Measurements from ENCODE around the gene COL4A2.
"Not testable (repeated sequence)": the region's sequence is repeated elsewhere in the genome, so short reads cannot be mapped to it uniquely, and the experiment has no call there.

COL4A2 gene

DNA sequence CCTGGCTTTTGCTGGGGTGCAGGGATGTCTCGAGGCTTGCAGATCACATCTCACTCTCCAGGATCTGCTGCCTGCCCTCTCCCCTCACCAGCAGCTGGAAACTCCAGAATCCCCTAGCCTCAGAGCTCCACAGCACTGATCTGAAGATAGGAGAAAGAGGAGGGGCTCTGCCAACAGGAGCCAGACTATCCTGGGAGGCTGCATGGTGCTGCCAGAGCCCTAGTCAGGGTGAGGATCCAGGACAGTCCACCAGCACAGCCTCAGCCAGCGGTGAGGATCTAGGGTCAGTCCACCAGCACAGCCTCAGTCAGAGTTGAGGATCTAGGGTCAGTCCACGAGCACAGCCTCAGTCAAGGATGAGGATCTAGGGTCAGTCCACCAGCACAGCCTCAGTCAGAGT is 189.2 kb downstream of the COL4A2 start:
- Mint-ChIP-seq H3K27me3 (no peaks in the 10 kb centered on the region), H3K4me1 (no peaks in the 10 kb centered on the region), H3K9me3 (peaks cover 3% of the 10 kb centered on the region), H3K36me3 (peaks cover 5% of the 10 kb centered on the region), H3K4me3 (no peak overlapping the region), H3K27ac (no peak overlapping the region)
- ATAC-seq: no peak

DNA sequence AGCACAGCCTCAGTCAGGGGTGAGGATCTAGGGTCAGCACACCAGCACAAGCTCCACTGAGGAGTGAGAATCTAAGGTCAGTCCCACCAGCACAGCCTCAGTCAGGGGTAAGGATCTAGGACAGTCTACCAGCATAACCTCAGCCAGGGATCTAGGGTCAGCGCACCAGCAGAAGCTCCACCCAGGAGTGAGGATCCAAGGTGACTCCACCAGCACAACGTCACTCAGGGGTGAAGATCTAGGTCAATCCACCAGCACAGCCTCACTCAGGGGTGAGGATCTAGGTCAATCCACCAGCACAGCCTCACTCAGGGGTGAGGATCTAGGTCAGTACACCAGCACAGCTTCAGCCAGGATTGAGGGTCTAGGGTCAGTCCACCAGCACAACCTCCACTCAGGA is 189.9 kb downstream of the COL4A2 start:
- peaks cover 3% of the 10 kb centered on the region for H3K9me3 Mint-ChIP-seq
- no peaks in the 10 kb centered on the region for H3K27me3 Mint-ChIP-seq
- H3K36me3 Mint-ChIP-seq: peaks cover 5% of the 10 kb centered on the region
- no peaks in the 10 kb centered on the region for H3K4me1 Mint-ChIP-seq
- no peak for ATAC-seq
- H3K27ac Mint-ChIP-seq: no peak overlapping the region
- H3K4me3 Mint-ChIP-seq: no peak overlapping the region

DNA sequence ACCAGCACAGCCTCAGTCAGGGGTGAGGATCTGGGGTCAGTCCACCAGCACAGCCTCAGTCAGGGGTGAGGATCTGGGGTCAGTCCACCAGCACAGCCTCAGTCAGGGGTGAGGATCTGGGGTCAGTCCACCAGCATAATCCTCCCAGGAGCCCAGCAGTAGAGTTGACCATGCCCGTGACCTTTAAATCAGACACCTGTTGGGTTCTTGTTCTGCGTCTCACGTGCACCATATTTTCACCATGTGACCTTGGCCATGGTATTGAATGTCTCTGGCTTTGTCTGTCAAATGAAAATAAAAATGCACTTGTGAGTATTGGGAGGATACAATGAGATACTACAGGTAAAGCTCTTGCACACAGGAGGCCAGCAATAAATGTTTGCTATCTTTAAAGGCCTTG is 190.8 kb downstream of the COL4A2 start:
- not testable (repeated sequence) for H3K27me3 Mint-ChIP-seq, ATAC-seq, H3K9me3 Mint-ChIP-seq, H3K36me3 Mint-ChIP-seq, H3K27ac Mint-ChIP-seq, H3K4me1 Mint-ChIP-seq, H3K4me3 Mint-ChIP-seq

DNA sequence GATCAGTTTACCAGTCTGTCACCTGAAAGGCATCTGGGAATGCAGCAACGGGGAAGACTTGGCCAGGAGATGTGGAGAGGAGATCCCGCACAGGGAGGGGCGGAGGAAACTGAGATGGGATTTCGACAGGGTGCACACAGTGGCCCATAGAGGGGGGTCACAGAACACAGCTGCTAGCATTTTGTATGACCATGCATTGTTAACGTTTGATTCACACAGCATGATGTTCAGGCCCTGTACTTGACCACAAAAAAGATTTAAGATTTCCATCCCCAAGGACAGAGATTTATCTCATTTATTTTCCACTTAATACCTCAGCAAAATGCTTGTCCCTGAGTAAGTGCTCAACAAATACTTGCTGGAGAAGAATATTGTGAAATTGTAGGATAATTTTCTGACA is 191.2 kb downstream of the COL4A2 start:
- Mint-ChIP-seq H3K4me1 (no peaks in the 10 kb centered on the region), H3K27me3 (no peaks in the 10 kb centered on the region), H3K4me3 (no peak overlapping the region), H3K36me3 (peaks cover 5% of the 10 kb centered on the region), H3K27ac (no peak overlapping the region), H3K9me3 (peaks cover 3% of the 10 kb centered on the region)
- ATAC-seq: no peak

DNA sequence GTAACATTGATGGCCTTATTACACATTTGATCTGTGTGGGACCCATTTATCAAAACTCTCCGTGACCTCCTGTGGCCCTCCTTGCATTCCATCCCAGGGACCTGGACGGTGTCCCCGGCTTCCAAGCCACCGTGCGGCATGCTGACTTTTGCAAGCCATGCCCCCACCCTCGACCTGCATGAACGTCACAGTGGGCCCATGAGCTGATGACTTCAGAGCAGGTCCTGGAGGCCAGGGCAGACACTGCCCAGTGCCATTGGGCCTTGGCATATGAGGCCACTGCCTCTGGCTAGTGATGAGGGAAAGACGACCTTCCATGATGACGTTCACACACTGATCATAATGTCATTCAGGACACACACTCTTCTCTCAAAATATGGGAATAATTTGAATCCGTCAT is 191.7 kb downstream of the COL4A2 start:
- Mint-ChIP-seq H3K4me3 (no peak overlapping the region), H3K9me3 (peaks cover 3% of the 10 kb centered on the region), H3K4me1 (no peaks in the 10 kb centered on the region), H3K27me3 (no peaks in the 10 kb centered on the region), H3K27ac (no peak overlapping the region), H3K36me3 (peaks cover 5% of the 10 kb centered on the region)
- ATAC-seq: no peak

DNA sequence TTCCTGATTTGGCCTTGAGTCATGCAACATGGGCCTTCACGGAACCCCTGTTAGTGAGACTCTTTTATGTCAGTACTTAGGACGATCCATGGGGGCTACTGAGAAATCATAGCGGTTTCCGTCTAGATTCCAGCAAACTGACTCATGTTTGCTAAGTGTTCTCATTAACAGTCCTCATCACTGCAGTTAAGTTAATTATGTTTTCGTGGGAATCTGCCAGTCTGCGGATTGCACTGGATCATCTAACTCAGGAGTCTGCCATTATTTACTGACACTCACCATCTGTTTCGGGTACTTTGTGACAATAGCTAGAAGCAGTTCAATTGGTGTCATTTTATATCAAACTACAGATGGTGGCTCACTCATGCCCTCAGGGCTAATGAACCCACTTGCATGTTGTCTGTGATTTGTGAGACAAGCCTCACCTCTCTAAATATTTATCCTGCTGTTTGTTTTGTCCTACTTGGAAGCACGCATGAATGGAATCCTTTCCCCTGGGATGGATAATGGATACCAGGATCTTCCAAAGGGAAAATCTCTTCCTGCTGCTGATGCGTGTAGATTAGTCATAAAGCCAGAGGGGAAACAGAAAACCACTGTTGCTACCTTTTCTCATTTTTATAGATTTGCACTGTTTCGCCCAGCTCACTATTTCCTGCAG is 192.7 kb downstream of the COL4A2 start:
- H3K27me3 Mint-ChIP-seq: no peaks in the 10 kb centered on the region

DNA sequence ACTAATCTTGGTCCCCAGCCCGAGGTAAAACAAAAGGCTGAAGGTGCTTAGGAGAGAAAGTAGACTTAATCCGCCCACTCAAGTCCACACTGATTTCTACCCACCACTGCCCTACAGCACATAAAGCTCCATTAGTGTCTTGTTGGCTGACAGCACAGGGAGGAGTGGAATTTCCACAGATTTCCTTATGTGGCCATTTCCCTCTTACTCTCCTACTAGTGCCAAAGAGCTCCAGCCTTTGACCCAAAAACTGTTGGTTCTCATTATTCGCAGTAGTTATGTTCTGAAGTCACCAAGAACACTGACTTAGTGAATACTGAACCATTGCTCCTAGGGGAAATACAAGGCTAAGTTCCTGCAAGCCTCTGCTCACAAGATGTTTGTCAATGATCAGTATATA is 193.3 kb downstream of the COL4A2 start:
- Mint-ChIP-seq H3K36me3 (peaks cover 5% of the 10 kb centered on the region), H3K27ac (no peak overlapping the region), H3K4me1 (no peaks in the 10 kb centered on the region), H3K27me3 (peaks cover 5% of the 10 kb centered on the region), H3K4me3 (no peak overlapping the region), H3K9me3 (peaks cover 3% of the 10 kb centered on the region)
- no peak for ATAC-seq

More for the DNA sequence above, 192.7 kb downstream of the COL4A2 start:
- Mint-ChIP-seq H3K36me3 (peaks cover 5% of the 10 kb centered on the region), H3K27ac (no peak overlapping the region), H3K4me1 (no peaks in the 10 kb centered on the region), H3K9me3 (peaks cover 3% of the 10 kb centered on the region), H3K4me3 (no peak overlapping the region)
- no peak for ATAC-seq

DNA sequence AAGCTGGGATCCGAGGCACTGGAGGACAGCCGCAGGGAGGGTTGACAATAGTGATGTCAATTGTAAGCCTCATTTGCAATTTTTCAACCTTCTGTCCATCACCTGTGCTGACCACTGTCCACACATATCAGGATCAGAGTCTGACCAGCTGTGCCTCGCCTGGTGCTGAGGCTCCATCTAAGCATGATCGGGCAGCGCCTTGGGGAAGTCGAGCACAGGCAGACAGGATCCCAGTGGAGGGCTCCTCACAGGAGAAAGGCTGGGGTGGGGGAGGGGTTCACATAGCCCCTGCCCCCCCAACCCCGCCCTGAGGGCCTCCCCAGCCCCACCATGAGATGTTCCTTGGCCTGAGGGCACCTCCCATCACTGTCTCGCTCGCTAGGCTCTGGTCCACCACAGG is 194.1 kb downstream of the COL4A2 start:
- H3K9me3 Mint-ChIP-seq: peaks cover 3% of the 10 kb centered on the region
- H3K36me3 Mint-ChIP-seq: peaks cover 5% of the 10 kb centered on the region
- no peak for ATAC-seq
- no peaks in the 10 kb centered on the region for H3K4me1 Mint-ChIP-seq
- peaks cover 14% of the 10 kb centered on the region for H3K27me3 Mint-ChIP-seq
- H3K27ac Mint-ChIP-seq: no peak overlapping the region
- no peak overlapping the region for H3K4me3 Mint-ChIP-seq

DNA sequence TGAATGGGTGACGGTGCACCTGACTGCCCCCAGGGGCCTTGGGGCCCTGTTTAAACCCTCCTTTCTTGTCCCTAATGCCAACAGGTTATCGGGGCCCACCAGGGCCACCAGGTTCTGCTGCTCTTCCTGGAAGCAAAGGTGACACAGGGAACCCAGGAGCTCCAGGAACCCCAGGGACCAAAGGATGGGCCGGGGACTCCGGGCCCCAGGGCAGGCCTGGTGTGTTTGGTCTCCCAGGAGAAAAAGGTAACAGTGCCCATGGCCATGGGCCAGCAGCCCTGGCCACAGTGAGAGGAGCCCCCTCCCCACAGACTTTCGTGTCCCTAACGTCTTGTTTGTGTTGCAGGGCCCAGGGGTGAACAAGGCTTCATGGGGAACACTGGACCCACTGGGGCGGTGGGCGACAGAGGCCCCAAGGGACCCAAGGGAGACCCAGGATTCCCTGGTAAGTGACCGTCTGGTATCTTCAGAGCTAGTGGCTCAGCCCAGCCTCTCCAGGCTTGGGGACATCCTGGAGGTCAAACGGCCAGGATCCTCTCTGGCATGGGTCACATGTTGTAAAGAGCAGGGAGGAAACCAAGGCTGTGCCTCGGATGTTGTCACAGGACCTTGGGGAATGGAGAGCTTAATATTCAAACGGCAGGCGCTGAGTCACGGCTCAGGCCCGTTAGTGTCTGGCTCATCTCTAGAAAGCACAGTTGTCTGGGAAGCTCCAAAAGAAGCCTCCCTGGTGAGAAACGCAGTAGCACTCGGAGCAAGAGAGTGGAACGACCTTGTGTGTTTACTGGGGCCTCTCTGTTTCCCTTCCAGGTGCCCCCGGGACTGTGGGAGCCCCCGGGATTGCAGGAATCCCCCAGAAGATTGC is 196.2 kb downstream of the COL4A2 start:
- H3K4me1 Mint-ChIP-seq: no peaks in the 10 kb centered on the region
- H3K27ac Mint-ChIP-seq: no peak overlapping the region
- peaks cover 5% of the 10 kb centered on the region for H3K36me3 Mint-ChIP-seq
- no peak for ATAC-seq
- no peak overlapping the region for H3K4me3 Mint-ChIP-seq
- H3K27me3 Mint-ChIP-seq: peaks cover 28% of the 10 kb centered on the region
- peaks cover 3% of the 10 kb centered on the region for H3K9me3 Mint-ChIP-seq

DNA sequence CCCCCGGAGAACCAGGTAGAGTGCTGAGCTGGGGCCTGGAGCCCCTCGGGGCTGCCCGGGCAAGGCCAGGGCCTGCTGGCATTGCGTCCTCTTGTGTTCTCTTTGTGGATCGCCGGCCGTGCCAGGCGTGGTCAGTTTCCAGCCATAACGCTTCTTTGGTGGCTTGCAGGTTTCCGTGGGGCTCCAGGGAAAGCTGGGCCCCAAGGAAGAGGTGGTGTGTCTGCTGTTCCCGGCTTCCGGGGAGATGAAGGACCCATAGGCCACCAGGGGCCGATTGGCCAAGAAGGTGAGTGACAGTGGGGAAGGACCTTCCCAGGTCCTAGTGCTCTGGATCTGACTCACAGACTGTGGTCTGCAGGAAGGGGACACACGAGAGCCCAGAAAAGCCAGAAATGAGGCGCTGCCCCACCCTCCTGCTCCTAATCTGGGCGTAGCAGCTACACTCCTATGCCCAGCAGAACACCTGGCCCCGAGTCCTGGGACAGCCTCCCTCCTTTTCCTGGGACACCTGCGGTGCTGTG is 197.0 kb downstream of the COL4A2 start:
- no peaks in the 10 kb centered on the region for H3K4me1 Mint-ChIP-seq
- H3K36me3 Mint-ChIP-seq: peaks cover 2% of the 10 kb centered on the region
- peaks cover 3% of the 10 kb centered on the region for H3K9me3 Mint-ChIP-seq
- no peak for ATAC-seq
- no peak overlapping the region for H3K4me3 Mint-ChIP-seq
- no peak overlapping the region for H3K27ac Mint-ChIP-seq
- peaks cover 28% of the 10 kb centered on the region for H3K27me3 Mint-ChIP-seq

DNA sequence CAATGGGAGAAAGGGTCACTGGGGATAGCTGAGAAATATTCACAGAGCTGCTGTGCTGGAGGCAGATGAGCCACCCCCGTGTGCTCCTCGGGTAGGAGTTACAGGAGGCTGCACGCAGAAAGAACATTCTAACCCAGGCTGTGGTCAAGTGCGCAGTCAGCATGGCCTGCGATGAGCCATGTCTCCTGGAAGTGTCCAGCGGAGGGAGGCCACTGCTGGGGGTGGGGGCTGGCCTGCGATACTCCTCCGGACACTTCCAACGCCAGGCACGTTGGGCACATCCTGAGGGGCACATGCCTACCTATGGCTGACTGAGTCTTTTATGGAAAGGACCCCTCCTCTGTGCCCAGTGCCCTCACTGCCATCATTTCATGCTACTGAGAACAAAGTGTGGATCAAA is 198.5 kb downstream of the COL4A2 start:
- peaks cover 3% of the 10 kb centered on the region for H3K9me3 Mint-ChIP-seq
- peaks cover 13% of the 10 kb centered on the region for H3K4me1 Mint-ChIP-seq
- H3K36me3 Mint-ChIP-seq: no peaks in the 10 kb centered on the region
- no peak overlapping the region for H3K4me3 Mint-ChIP-seq
- H3K27ac Mint-ChIP-seq: no peak overlapping the region
- H3K27me3 Mint-ChIP-seq: peaks cover 28% of the 10 kb centered on the region
- ATAC-seq: no peak

DNA sequence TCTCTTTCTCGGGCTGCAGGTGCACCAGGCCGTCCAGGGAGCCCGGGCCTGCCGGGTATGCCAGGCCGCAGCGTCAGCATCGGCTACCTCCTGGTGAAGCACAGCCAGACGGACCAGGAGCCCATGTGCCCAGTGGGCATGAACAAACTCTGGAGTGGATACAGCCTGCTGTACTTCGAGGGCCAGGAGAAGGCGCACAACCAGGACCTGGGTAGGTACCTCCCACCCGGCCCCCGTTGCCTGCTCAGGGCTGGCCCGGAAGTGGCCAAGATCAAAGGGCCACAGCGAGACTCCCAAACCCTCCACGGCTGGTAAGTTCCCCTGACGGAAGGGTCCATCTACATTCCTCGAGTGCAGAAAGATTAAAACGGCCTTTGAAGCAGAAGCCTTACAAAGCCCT is 199.3 kb downstream of the COL4A2 start:
- no peaks in the 10 kb centered on the region for H3K36me3 Mint-ChIP-seq
- H3K9me3 Mint-ChIP-seq: no peaks in the 10 kb centered on the region
- no peak overlapping the region for H3K27ac Mint-ChIP-seq
- no peak for ATAC-seq
- H3K27me3 Mint-ChIP-seq: peaks cover 28% of the 10 kb centered on the region
- peaks cover 13% of the 10 kb centered on the region for H3K4me1 Mint-ChIP-seq
- H3K4me3 Mint-ChIP-seq: no peak overlapping the region

DNA sequence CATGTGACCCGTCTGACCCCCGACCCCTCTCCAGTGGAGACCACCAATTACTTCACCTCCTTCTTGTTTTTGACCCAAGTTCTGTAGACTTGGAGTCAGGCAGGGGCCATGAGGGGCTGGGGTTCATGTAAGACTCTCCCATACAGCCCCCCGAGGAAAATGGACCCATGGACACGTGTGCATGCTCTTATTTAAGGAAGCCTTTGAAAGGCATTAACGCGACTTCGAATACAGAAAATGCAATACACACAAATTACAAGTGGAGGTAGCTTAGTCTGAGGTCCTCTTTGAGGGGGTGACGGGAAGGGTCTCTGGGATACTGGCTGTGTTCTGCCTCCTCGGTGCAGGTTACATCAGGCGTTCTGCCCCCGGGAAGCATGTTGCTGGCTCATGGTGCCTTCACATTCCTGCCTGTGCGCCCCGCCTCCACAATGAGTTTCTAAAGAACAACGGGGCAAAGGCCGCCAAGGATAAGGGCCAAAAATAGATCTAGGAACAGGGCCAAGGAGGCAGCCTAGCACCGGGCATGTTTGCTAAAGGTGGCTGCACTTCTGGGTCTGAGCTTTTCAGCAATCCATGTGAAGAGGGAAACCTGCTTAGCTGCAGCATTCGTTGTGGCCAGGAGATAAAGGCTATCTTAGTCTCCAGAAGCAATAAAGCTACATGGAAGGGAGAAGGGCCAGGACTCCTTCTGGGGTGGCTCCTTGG is 199.9 kb downstream of the COL4A2 start:
- Mint-ChIP-seq H3K27ac (no peak overlapping the region), H3K27me3 (peaks cover 28% of the 10 kb centered on the region), H3K4me1 (peaks cover 13% of the 10 kb centered on the region), H3K4me3 (no peak overlapping the region), H3K36me3 (no peaks in the 10 kb centered on the region), H3K9me3 (no peaks in the 10 kb centered on the region)
- no peak for ATAC-seq

DNA sequence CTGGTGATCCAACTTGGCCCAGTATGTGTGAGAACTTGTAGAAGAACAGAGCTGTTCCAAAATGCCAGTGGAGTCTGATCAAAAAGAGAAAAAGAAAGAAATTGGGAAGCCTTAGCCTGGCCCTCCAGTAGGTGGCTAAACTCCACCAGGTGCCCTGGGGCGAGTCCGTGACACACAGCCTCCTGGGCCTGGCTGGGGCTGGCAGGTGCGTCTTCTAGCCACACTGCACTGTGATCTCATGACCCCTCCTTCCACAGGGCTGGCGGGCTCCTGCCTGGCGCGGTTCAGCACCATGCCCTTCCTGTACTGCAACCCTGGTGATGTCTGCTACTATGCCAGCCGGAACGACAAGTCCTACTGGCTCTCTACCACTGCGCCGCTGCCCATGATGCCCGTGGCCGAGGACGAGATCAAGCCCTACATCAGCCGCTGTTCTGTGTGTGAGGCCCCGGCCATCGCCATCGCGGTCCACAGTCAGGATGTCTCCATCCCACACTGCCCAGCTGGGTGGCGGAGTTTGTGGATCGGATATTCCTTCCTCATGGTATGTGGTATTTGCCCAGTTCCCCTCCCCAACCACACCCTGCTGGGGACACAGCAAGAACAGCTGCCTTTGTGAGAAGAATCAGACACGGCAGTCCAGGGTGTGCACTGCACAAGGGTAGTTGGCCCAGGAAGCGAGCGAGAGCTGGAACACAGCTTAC is 200.7 kb downstream of the COL4A2 start:
- Mint-ChIP-seq H3K27ac (no peak overlapping the region), H3K9me3 (no peaks in the 10 kb centered on the region), H3K4me3 (no peak overlapping the region), H3K4me1 (peaks cover 13% of the 10 kb centered on the region), H3K27me3 (peaks cover 28% of the 10 kb centered on the region), H3K36me3 (no peaks in the 10 kb centered on the region)
- ATAC-seq: peak; percentile 25

DNA sequence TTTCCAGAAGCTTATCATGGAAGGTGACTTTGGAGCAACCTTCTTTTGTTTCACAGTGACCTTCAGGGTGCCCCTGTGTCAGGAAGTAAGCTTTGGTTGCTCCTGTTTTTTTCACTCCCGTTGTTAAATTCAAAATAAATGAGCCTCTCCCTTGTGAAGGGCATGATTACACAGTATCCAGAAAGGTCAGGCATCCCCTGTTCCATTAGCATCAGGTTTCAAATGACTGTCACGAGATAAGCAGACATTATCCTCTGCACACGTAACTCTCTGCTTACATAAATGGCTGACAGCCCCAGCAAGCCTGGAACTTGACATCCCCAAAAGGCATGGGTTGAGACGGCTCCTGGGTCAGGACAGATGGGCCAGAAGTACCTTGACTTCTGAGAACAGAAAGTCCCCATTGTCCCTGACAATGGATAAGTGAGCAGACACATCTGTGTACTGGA is 202.4 kb downstream of the COL4A2 start:
- H3K4me3 Mint-ChIP-seq: no peak overlapping the region
- no peaks in the 10 kb centered on the region for H3K9me3 Mint-ChIP-seq
- H3K36me3 Mint-ChIP-seq: no peaks in the 10 kb centered on the region
- H3K4me1 Mint-ChIP-seq: peaks cover 13% of the 10 kb centered on the region
- no peak for ATAC-seq
- H3K27me3 Mint-ChIP-seq: peaks cover 33% of the 10 kb centered on the region
- peak overlapping the region; percentile 40 for H3K27ac Mint-ChIP-seq

All from stimulated activated memory B cell treated with anti-CD40 and anti-IgM and Interleukin-4, amounts not matched to agents 10 μg/mL and 1 μg/mL and 100 μg/mL, for 72 hours (primary cell).